ENCODE data around the gene TMEM54.
A peak's percentile ranks its signal among the peaks of the same experiment; 100 is the strongest.

TMEM54 gene

GRCh38 chr1:32894019-32894600, 7.1 kb downstream of the TMEM54 start:
- no peak for DNase-seq

DNA sequence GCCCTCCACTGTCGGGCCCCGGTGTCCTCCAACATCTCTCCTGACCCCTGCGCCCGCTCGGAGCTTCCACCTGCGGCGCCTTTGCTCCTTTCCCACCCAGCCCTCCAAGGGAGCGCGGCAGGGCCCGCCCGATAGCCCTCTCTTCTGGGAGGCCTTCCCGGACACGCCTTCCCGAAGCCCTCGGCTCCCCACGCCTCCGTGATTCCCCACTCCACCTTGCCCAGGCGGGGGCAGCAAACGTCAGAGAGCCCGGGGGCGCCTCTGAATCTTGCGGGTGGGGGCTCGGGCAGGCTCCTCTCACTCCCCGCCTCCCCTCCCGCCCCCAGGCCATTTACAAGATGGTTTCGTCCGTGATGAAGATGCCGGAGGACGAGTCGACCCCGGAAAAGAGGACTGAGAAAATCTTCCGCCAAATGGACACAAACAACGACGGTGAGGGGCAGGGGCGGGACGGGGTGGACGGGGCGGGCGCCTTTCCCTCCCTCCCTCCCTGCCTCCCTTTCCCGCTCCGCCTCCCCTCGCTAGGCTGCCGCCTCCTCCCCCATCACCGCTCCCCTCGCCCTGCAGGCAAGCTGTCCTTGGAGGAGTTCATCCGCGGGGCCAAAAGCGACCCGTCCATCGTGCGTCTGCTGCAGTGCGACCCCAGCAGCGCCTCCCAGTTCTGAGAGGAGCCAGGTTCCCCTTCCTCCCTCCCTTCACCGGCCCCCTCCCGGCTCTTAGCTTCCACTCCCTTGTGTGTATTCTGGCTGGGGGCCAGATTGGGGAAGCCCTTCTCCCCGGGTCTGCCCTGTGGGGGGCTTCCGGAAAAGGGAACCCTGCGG, 7.8 kb downstream of the TMEM54 start:
- DNase-seq: peak; percentile 44

- peak; percentile 78 for DNase-seq
Measured at GRCh38 chr1:32892368-32893197, 8.6 kb downstream of the TMEM54 start.

- DNase-seq: no peak
Measured at GRCh38 chr1:32891630-32892029, 9.6 kb downstream of the TMEM54 start.

- no peak for DNase-seq
Measured at GRCh38 chr1:32891241-32891570, 10.0 kb downstream of the TMEM54 start.

DNA sequence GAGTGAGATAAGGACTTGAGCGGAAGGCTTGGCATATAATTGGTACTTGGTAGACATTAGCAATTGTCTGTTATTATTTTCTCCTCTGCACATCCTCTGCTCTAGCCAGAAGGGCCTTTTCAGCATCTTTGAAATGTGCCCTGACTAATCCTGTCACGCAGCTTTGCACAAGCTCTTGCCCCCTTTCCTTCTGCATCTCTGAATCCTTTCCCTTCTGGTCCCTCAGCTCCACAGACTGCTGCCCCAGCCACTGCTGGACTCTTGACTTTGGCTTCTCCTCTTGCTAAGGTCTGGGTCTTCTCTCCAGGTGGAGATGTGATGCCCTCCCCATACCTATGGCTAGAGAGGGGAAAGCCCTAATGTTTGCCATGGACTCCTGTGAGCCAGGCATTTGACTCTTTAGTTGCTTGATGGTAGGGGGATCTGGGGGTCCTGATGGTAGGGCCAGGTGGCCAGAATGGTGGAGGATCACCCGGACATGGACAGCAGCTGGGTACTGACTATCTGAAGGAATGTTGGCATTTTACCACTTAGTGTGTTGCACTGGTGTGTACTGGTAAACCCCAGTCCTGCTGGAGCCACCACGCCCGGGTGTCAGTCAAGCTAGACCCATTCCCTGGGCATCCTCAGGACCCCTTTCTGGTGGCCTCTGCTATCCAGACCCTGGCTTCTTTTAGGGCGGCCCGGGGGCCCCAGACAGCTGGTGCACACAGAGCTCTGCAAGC, 10.5 kb downstream of the TMEM54 start:
- DNase-seq: no peak

DNA sequence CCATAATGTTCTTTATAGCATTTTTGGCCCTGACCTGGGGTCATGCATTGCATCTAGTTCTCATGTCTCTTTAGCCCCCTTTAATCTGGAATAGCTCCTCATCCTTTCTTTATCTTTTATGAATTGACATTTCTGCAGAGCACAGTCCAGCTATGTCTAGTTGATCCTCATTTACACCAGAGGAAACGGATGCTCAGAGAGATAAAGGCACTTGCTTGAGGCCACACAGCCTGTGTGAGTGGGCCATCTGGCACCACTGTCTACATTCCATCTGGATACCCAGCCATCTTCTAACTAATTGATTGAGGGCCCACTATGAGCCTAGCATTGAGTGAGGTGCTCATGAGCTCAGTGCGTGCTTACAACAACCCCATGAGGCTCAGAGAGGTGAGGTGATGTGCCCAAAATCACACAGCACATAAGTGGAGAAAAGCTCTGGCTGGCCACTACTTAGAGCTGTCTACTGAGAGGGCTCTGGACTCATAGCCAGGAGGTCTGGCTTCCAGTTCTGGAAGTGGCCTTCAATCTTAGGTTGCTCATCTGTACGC, 11.4 kb downstream of the TMEM54 start:
- DNase-seq: no peak

- no peak for DNase-seq
Measured at GRCh38 chr1:32888677-32889420, 12.3 kb downstream of the TMEM54 start.

DNA sequence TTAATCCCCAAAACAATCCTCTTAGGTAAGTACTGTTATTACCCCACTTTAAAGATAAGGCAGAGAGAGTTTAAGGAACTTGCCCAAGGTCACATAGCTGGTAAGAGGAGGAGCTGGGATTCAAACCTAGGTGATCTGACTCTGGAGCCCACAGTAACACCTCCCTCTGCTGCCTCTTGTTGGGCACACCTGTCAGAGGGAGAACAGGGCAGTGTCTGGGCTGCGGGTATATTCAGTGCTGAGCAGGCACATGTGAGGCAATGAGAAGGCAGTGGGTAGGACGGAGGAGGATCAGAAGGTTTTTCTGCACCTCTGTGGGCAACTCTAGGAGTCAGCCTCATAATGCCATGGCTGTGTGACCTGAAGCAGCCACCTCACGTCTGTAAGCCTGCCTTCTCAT, 13.1 kb downstream of the TMEM54 start:
- no peak for DNase-seq

GRCh38 chr1:32887623-32888022, 13.6 kb downstream of the TMEM54 start:
- no peak for DNase-seq

DNA sequence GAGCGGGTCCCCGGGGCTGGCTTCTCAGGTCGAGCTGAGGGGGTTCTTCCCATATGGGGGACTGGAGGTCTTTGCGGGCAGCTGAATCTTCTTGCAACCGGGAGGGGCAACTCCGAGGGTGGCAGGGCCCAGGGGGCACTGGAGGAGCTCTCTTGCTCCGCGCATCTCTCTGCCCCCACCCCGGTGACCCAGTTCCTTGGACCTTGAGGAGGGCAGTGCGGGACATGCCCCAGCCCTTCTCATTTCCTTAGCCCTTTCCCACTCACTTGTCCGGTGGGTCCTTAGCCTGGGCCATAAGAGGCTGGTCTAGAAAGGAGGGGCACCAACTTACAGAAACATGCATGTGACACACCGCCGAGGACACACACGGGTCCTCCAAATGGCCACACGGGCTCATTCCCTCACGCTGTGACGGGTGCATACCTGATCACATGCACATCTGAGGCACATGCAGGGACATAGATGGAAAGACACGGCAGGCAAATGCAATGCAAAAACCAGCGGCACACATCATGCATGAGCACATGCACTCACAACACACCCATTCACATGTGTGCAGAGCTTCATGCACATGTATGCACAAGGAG, 14.3 kb downstream of the TMEM54 start:
- DNase-seq: no peak

DNA sequence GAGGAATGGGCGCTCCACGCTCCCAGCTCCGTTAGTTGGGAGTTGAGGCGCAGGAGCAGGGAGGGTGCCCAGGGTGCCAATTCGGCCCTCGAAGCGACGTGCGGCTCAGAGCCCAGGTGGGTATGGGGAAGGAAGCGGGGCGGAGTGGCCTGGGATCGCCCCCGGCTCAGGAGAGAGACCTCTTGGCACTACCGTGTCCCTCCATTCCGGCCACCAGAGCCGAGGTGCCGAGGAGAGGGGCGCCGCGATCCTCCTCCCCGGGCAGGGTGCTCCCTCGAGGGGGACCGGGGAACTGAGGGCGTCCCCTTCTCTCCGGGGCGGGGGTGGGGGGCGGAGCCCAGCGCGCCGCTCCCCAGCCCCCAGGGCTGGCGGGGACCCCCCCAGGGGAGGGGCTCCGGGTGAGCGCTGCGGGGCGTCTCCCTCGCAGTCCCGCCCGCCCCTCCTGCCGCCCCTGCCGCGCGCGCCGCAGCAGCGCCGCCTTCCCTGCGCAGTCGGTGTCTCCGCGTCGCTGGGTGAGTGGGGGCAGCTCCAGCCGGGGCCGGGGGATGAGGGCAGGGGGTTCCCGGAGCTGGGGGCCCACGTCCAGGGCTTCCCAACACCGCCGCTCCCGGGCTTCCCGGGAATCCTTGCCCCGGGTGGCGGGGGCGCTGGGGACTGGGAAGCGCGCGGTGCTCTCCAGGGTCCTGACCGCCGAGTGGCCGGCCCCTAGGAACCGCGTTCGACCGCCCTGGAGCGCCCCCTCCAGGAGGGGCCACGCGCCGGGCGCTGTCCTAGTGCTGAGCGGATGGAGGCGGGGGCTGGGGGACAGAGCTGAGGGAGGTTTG, 15.0 kb downstream of the TMEM54 start, which contains the start of gene HPCA:
HPCA (plus strand) TSS at position 488 of the 824 bp plus-strand sequence. CDS start 2,408 bp downstream, outside the sequence.
- peak; percentile 75 for DNase-seq

GRCh38 chr1:32885676-32886003, 15.5 kb downstream of the TMEM54 start:
- no peak for DNase-seq

DNA sequence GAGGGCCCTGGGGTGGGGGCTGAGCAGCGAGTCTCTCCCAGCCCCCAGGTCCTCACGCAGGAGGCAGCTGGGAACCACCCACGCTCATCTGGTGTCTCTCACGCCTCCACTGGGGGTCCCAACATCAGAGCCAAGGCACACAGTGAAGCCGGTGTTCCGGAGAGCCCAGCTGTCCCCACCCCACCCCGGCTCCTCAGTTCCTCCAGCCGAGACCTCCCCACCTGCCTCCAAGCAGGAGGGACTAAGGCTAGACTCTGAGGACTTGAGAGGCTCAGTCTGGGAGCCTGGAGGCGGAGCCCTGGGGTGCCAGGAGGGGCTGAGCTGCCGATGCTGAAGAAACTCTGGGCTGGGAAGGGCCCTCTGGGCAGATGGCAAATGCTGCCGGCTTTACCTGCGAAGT, 16.5 kb downstream of the TMEM54 start:
- DNase-seq: no peak

DNA sequence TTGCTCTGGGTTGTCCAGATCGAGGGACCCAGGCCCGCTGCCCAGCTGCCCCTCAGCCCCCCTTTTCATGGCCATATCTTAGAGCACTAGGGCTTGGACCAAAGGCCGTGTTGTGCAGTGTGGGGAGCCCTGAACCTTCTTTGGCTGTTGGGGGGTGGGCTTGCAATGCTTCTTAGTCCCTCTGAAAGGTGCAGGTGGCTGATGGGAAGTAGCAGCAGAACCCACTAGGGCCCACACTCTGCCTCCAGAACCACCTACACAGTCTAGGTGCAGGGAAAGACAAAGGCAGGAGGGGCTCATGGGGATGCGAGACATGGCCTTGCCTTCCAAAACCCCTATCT, 17.2 kb downstream of the TMEM54 start:
- no peak for DNase-seq

- DNase-seq: no peak
Measured at GRCh38 chr1:32883338-32884031, 17.7 kb downstream of the TMEM54 start.

DNA sequence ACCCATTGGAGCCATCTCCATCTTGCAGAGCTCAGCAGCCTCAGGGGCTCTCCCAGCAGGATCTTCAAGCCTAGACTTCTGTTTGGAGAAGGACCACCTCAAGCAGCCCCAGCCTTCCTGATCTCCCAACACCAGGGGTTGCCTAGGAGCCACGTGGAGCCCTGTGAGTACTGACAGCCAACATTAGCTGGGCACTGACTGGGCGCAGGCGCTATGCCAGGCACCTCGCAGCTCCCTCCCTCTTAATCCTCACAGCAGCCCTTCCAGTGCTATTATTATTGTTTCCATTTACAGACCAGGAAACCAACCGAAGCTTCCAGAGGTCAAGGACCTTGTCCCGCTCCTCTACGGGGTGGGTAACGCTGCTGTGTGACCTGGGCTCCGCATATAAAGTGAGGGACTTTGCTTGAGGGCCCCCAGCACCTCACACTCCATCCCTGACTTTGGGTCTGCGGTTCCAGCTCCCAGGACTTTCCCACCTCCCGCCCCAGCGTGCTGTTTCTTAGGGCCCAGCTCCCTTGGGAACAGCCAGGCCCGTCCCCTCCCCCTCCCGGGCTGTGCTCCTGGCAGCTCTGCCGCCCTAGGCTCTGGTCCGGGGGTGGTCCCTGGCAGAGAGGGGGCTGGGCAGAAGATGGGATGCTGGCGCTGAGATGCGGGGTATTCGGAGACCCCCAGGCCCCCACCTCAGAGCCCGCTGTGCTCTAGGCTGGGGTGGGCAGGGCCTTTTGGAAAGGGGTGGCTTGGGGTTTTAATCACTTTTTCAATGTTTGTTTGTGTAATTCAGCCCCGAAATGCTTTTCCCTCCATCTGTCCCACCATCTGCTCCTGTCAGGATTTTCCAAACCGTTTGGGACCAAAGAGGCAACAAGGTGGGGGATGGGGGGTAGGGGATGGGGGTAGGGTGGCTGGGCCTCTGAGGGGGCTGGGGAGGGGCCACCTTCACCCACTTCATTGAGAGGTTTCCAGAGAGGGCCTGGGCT, 19.0 kb downstream of the TMEM54 start:
- no peak for DNase-seq

GRCh38 chr1:32881291-32881690, 19.9 kb downstream of the TMEM54 start:
- DNase-seq: no peak

- no peak for DNase-seq
Measured at GRCh38 chr1:32878637-32879041, 22.6 kb downstream of the TMEM54 start.
